Measurements from ENCODE around the gene PCSK2.

The PCSK2 gene

DNA sequence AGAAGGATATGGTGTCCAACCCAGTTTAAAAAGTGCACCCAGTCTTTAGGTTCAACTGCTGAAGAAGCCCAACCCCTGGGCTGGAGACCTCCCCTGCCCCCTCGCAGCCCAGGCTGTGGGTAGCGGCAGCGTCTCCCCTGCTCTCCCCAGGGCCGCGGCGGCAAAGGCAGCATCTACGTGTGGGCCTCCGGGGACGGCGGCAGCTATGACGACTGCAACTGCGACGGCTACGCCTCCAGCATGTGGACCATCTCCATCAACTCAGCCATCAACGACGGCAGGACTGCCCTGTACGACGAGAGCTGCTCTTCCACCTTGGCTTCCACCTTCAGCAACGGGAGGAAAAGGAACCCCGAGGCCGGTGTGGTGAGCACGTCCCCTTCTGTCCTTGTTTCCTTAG is 226.8 kb downstream of the PCSK2 start:
- Histone ChIP-seq H3K36me3 (ENCODE audit: control insufficient read depth, insufficient read depth, low read length) (no peaks in the 10 kb centered on the region), H3K27me3 (ENCODE audit: control insufficient read depth, insufficient read depth, low read length, poor library complexity, severe bottlenecking) (no peaks in the 10 kb centered on the region), H3K4me3 (ENCODE audit: insufficient read depth, low read depth, low read length) (no peak overlapping the region), H3K4me1 (ENCODE audit: control insufficient read depth, insufficient read depth, low read length) (no peaks in the 10 kb centered on the region), H3K27ac (ENCODE audit: insufficient read depth, low read depth, low read length, poor library complexity, severe bottlenecking) (no peak overlapping the region), H3K9me3 (ENCODE audit: control insufficient read depth, low read length) (no peaks in the 10 kb centered on the region)
- WGBS, 2 experiments = 94 to 95% methylated on average over 22 of the region's 22 CpGs

DNA sequence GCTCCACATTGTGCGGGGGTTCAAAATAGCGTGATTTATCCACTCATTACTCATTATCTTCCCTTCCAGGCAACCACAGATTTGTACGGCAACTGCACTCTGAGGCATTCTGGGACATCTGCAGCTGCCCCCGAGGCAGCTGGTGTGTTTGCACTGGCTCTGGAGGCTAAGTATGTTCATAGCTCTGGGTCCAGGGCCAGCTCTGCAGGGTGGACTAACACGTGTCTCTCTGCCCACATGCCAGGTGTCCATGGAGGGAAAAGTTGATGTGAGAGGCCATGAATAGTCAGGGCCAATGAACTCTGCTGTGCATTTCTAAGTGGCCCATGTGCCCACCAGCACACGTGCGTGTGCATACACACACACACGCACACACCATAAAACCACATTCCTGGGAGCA is 229.4 kb downstream of the PCSK2 start:
- Histone ChIP-seq H3K9me3 (ENCODE audit: control insufficient read depth, low read length) (no peaks in the 10 kb centered on the region), H3K36me3 (ENCODE audit: control insufficient read depth, insufficient read depth, low read length) (no peaks in the 10 kb centered on the region), H3K4me3 (ENCODE audit: insufficient read depth, low read depth, low read length) (no peak overlapping the region), H3K27ac (ENCODE audit: insufficient read depth, low read depth, low read length, poor library complexity, severe bottlenecking) (no peak overlapping the region), H3K4me1 (ENCODE audit: control insufficient read depth, insufficient read depth, low read length) (no peaks in the 10 kb centered on the region), H3K27me3 (ENCODE audit: control insufficient read depth, insufficient read depth, low read length, poor library complexity, severe bottlenecking) (no peaks in the 10 kb centered on the region)
- 96% methylated on average over 8 of the region's 8 CpGs for WGBS, 2 experiments

DNA sequence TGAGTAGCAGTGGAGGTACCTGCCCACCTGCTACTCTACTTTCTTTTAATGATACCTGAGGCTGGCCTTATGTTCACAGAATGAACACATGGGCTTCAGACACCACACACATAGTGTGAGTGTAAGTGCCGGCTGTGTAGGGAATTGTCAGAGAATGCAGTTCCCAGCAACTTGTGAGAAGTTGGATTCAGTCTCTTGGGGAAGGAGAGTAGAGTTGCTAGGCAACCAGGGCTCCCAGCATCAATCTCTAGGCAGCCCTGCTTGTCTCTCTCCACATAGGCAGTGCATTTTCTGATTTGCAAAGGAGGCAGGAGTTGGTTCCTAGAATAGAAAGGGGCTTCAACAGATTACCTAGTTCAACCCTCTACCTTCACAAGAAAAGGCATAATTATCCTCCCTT is 230.2 kb downstream of the PCSK2 start:
- H3K27me3 ChIP-seq (ENCODE audit: control insufficient read depth, insufficient read depth, low read length, poor library complexity, severe bottlenecking) = no peaks in the 10 kb centered on the region
- WGBS, 2 experiments = 95 to 97% methylated on average over 1 of the region's 1 CpG
- no peaks in the 10 kb centered on the region for H3K9me3 ChIP-seq (ENCODE audit: control insufficient read depth, low read length)
- H3K27ac ChIP-seq (ENCODE audit: insufficient read depth, low read depth, low read length, poor library complexity, severe bottlenecking) = no peak overlapping the region
- no peak overlapping the region for H3K4me3 ChIP-seq (ENCODE audit: insufficient read depth, low read depth, low read length)
- no peaks in the 10 kb centered on the region for H3K36me3 ChIP-seq (ENCODE audit: control insufficient read depth, insufficient read depth, low read length)
- H3K4me1 ChIP-seq (ENCODE audit: control insufficient read depth, insufficient read depth, low read length) = no peaks in the 10 kb centered on the region

DNA sequence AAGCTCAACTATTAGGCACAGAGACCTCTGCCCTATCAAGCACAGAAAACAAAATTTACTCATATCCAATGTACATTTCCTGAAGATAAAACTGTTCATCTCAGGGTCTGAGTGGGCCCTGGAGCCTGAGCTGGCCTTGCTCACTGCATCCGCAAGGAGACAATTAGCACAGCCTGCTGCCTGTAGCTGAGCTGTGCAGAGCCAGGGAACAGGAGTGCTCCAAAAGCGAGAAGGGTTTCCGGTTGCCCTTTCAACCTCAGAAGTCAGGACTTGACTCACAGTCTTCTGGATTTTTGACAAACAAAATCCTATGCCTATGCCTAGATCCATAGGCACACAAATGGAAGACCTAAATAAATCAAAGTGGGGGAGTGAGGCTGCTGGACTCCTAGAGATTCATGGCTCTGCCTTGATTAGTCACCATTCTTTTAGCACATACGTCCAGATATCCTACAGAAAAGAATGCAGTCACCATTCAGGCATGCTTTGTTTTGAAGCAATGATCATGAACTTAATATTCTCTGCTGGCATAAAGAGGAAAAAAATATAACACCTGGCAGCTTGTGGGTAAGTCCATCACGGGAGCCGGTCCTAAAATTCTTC is 230.8 kb downstream of the PCSK2 start:
- no peaks in the 10 kb centered on the region for H3K36me3 ChIP-seq (ENCODE audit: control insufficient read depth, insufficient read depth, low read length)
- no peaks in the 10 kb centered on the region for H3K9me3 ChIP-seq (ENCODE audit: control insufficient read depth, low read length)
- H3K27me3 ChIP-seq (ENCODE audit: control insufficient read depth, insufficient read depth, low read length, poor library complexity, severe bottlenecking) = no peaks in the 10 kb centered on the region
- H3K4me1 ChIP-seq (ENCODE audit: control insufficient read depth, insufficient read depth, low read length) = no peaks in the 10 kb centered on the region
- WGBS, 2 experiments = 94 to 97% methylated on average over 6 of the region's 6 CpGs
- no peak overlapping the region for H3K27ac ChIP-seq (ENCODE audit: insufficient read depth, low read depth, low read length, poor library complexity, severe bottlenecking)
- H3K4me3 ChIP-seq (ENCODE audit: insufficient read depth, low read depth, low read length) = no peak overlapping the region

DNA sequence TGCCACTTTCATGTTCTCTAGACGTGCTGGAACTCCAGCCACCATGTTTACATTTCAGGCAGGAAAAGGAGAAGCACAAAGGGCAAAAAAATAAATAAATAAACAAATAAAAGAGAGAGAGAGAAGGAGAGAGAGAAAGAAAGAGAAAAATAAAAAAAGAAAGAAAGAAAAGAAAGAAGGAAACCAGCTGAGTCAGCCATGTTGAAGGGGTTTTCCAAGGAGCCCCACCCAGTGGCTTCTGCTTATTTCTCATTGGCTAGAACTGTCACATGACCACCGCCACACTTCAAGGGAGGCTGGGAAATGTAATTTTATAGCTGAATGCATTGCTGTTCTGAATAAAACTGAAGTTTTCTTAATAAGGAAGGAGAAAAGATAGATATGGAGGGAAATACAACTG is 233.3 kb downstream of the PCSK2 start:
- Histone ChIP-seq H3K9me3 (ENCODE audit: control insufficient read depth, low read length) (no peaks in the 10 kb centered on the region), H3K4me1 (ENCODE audit: control insufficient read depth, insufficient read depth, low read length) (no peaks in the 10 kb centered on the region), H3K27me3 (ENCODE audit: control insufficient read depth, insufficient read depth, low read length, poor library complexity, severe bottlenecking) (no peaks in the 10 kb centered on the region), H3K27ac (ENCODE audit: insufficient read depth, low read depth, low read length, poor library complexity, severe bottlenecking) (no peak overlapping the region), H3K4me3 (ENCODE audit: insufficient read depth, low read depth, low read length) (no peak overlapping the region), H3K36me3 (ENCODE audit: control insufficient read depth, insufficient read depth, low read length) (no peaks in the 10 kb centered on the region)
- WGBS, 2 experiments = 94 to 96% methylated on average over 2 of the region's 2 CpGs

DNA sequence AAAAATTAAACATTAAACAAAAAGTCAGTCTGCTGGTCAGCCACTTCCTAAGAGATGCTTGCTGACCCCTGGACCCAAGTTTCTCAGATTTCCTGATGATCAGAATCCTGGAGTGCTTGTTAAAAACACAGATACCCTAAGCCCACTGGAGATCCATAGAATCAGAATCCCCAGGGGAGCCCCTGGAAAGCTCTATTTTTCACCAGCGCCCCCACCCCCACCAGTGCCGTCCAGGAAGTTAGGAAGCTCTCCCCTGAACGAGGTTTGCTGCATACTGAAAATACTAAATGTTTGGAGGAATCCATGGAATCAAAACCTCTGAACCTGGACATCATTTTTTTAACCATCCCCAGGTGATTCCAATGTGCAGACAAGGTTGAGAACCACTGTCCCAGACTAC is 235.1 kb downstream of the PCSK2 start:
- no peaks in the 10 kb centered on the region for H3K36me3 ChIP-seq (ENCODE audit: control insufficient read depth, insufficient read depth, low read length)

DNA sequence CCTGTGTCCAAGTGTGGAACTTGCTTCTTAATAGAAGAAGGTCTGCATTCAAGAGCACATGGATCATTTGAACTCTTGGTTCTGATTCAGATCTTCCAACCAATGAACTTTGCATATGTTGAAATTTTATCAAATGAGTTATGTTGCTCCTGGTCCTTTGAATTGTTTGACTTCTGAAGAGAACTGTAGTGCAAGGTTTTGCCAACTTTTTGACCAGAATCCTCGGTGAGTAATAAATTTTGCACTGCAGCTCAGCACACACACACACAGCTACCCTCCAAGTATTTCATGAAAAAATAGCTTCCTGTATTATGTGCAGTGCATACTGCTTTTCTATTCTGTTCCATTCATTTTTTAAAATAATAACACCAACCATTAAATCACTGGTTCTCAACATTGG is 236.9 kb downstream of the PCSK2 start:
- no peaks in the 10 kb centered on the region for H3K9me3 ChIP-seq (ENCODE audit: control insufficient read depth, low read length)
- H3K36me3 ChIP-seq (ENCODE audit: control insufficient read depth, insufficient read depth, low read length) = no peaks in the 10 kb centered on the region
- H3K27me3 ChIP-seq (ENCODE audit: control insufficient read depth, insufficient read depth, low read length, poor library complexity, severe bottlenecking) = no peaks in the 10 kb centered on the region
- H3K4me1 ChIP-seq (ENCODE audit: control insufficient read depth, insufficient read depth, low read length) = no peaks in the 10 kb centered on the region
- H3K4me3 ChIP-seq (ENCODE audit: insufficient read depth, low read depth, low read length) = no peak overlapping the region
- 75 to 88% methylated on average over 1 of the region's 1 CpG for WGBS, 2 experiments
- no peak overlapping the region for H3K27ac ChIP-seq (ENCODE audit: insufficient read depth, low read depth, low read length, poor library complexity, severe bottlenecking)

More for the DNA sequence above, 235.1 kb downstream of the PCSK2 start:
- no peaks in the 10 kb centered on the region for H3K9me3 ChIP-seq (ENCODE audit: control insufficient read depth, low read length)
- WGBS, 2 experiments = 89 to 94% methylated on average over 3 of the region's 3 CpGs
- no peak overlapping the region for H3K4me3 ChIP-seq (ENCODE audit: insufficient read depth, low read depth, low read length)
- H3K27me3 ChIP-seq (ENCODE audit: control insufficient read depth, insufficient read depth, low read length, poor library complexity, severe bottlenecking) = no peaks in the 10 kb centered on the region
- H3K4me1 ChIP-seq (ENCODE audit: control insufficient read depth, insufficient read depth, low read length) = no peaks in the 10 kb centered on the region
- no peak overlapping the region for H3K27ac ChIP-seq (ENCODE audit: insufficient read depth, low read depth, low read length, poor library complexity, severe bottlenecking)

DNA sequence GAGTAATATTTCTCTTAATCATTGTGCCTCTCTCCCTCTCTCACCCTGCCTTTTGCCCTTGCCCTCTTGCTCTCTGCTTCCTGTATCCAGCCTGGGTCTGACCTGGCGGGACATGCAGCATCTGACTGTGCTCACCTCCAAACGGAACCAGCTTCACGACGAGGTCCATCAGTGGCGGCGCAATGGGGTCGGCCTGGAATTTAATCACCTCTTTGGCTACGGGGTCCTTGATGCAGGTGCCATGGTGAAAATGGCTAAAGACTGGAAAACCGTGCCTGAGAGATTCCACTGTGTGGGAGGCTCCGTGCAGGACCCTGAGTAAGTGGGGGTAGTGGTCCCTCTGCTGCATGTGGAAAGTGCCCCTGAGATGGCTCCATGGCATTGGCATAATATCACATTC is 238.4 kb downstream of the PCSK2 start:
- Histone ChIP-seq H3K27me3 (ENCODE audit: control insufficient read depth, insufficient read depth, low read length, poor library complexity, severe bottlenecking) (no peaks in the 10 kb centered on the region), H3K4me3 (ENCODE audit: insufficient read depth, low read depth, low read length) (no peak overlapping the region), H3K27ac (ENCODE audit: insufficient read depth, low read depth, low read length, poor library complexity, severe bottlenecking) (no peak overlapping the region), H3K9me3 (ENCODE audit: control insufficient read depth, low read length) (no peaks in the 10 kb centered on the region), H3K4me1 (ENCODE audit: control insufficient read depth, insufficient read depth, low read length) (no peaks in the 10 kb centered on the region), H3K36me3 (ENCODE audit: control insufficient read depth, insufficient read depth, low read length) (no peaks in the 10 kb centered on the region)
- WGBS, 2 experiments = 96% methylated on average over 10 of the region's 10 CpGs

DNA sequence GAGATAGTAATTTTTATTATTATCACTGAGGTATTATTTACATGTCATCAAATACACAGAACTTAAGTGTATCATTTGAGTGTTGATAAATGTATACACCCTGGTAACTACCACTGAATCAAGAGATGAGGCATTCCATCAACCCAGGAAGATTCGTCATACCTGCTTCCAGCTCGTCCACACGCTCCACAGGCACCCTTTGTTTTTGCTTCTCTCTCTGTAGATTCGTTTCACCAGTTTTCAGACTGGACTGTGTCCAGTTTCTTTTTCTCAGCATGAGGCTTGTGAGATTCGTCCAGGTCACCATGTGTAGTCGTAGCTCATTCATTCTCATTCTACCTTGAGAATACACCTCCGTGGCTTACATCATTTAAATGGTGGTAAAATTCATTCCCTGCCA is 239.8 kb downstream of the PCSK2 start:
- Histone ChIP-seq H3K27ac (ENCODE audit: insufficient read depth, low read depth, low read length, poor library complexity, severe bottlenecking) (no peak overlapping the region), H3K4me1 (ENCODE audit: control insufficient read depth, insufficient read depth, low read length) (no peaks in the 10 kb centered on the region)
- 89 to 92% methylated on average over 7 of the region's 7 CpGs for WGBS, 2 experiments

DNA sequence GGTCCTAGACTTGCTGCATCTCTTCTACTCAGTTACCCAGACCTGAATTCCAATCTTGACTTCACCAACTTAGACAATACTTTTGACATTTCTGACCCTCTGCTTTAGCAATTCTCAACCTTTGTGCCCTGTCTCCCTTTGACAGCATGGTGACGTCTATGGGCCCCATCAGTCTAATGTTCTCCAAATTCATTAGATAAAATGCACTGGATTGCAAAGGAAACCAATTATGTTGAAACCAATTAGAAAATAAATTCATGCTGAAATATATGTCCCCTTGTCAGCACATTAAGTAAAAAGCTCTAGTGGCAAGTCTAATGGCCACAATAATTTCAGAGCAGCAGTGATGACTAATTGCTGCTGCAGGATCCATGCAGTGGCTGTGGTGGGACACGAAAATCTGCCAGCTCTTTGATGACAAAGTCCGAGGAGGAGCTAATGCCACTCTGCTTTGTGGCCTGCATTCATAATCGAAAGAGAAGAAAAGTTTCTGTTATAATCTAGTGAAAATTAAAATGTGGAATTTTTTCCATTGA is 240.3 kb downstream of the PCSK2 start:
- Histone ChIP-seq H3K4me3 (ENCODE audit: insufficient read depth, low read depth, low read length) (no peak overlapping the region), H3K9me3 (ENCODE audit: control insufficient read depth, low read length) (no peaks in the 10 kb centered on the region), H3K36me3 (ENCODE audit: control insufficient read depth, insufficient read depth, low read length) (no peaks in the 10 kb centered on the region), H3K27ac (ENCODE audit: insufficient read depth, low read depth, low read length, poor library complexity, severe bottlenecking) (no peak overlapping the region), H3K4me1 (ENCODE audit: control insufficient read depth, insufficient read depth, low read length) (no peaks in the 10 kb centered on the region), H3K27me3 (ENCODE audit: control insufficient read depth, insufficient read depth, low read length, poor library complexity, severe bottlenecking) (no peaks in the 10 kb centered on the region)
- 94% methylated on average over 4 of the region's 4 CpGs for WGBS, 2 experiments

More for the DNA sequence above, 239.8 kb downstream of the PCSK2 start:
- Histone ChIP-seq H3K9me3 (ENCODE audit: control insufficient read depth, low read length) (no peaks in the 10 kb centered on the region), H3K36me3 (ENCODE audit: control insufficient read depth, insufficient read depth, low read length) (no peaks in the 10 kb centered on the region), H3K4me3 (ENCODE audit: insufficient read depth, low read depth, low read length) (no peak overlapping the region), H3K27me3 (ENCODE audit: control insufficient read depth, insufficient read depth, low read length, poor library complexity, severe bottlenecking) (no peaks in the 10 kb centered on the region)
